Measurements from ENCODE around the gene PRR11.

Gene PRR11

GRCh38 chr17:59152925-59153324 is 2.6 kb upstream of the PRR11 start:
- no peak for DNase-seq (ENCODE audit: low read depth)
- H3K4me3 ChIP-seq (ENCODE audit: low read length): peak overlapping the region; percentile 96
- TF ChIP-seq CTCF (conservative IDR thresholded peaks at IDR 0.05; ENCODE audit: low read depth, low read length): no peak

- TF ChIP-seq CTCF (conservative IDR thresholded peaks at IDR 0.05; ENCODE audit: low read depth, low read length): no peak
- no peak for DNase-seq (ENCODE audit: low read depth)
- peak overlapping the region; percentile 96 for H3K4me3 ChIP-seq (ENCODE audit: low read length)
Observed at GRCh38 chr17:59154292-59154720, 1.2 kb upstream of the PRR11 start.

GRCh38 chr17:59154721-59155438 is 666 bp upstream of the PRR11 start, which contains the start of gene SKA2:
Gene SKA2 (minus strand): TSS chr17:59155186. CDS start chr17:59155163, 23 bp downstream.
- DNase-seq (ENCODE audit: low read depth): no peak
- TF ChIP-seq CTCF (conservative IDR thresholded peaks at IDR 0.05; ENCODE audit: low read depth, low read length): no peak
- peak within 1 kb of the TSS; percentile 96 for H3K4me3 ChIP-seq (ENCODE audit: low read length)

GRCh38 chr17:59160157-59161025 is 4.8 kb downstream of the PRR11 start:
- no peak for TF ChIP-seq CTCF (conservative IDR thresholded peaks at IDR 0.05; ENCODE audit: low read depth, low read length)
- no peak for DNase-seq (ENCODE audit: low read depth)

GRCh38 chr17:59161477-59161876 is 5.9 kb downstream of the PRR11 start:
- H3K4me3 ChIP-seq (ENCODE audit: low read length): no peak overlapping the region
- no peak for TF ChIP-seq CTCF (conservative IDR thresholded peaks at IDR 0.05; ENCODE audit: low read depth, low read length)
- no peak for DNase-seq (ENCODE audit: low read depth)

More at GRCh38 chr17:59160157-59161025, 4.8 kb downstream of the PRR11 start:
- no peak overlapping the region for H3K4me3 ChIP-seq (ENCODE audit: low read length)

GRCh38 chr17:59165933-59166342 is 10.4 kb downstream of the PRR11 start:
- H3K4me3 ChIP-seq (ENCODE audit: low read length): no peak overlapping the region
- TF ChIP-seq CTCF (conservative IDR thresholded peaks at IDR 0.05; ENCODE audit: low read depth, low read length): peak; percentile 80
- no peak for DNase-seq (ENCODE audit: low read depth)

All from retinal pigment epithelial cell (primary cell).